Heart right ventricle (tissue), 16 donors: ENCODE results near the gene MACROD2. TPM values are rescaled to one million over a fixed set of nuclear protein-coding genes. Genes with fewer than 3 reads are reported as not detected.

ENCODE experiments used
- ATAC-seq, 8 donors: fragments of 200-7000 bp; cut with Tn5 transposase; one replicate each; pipeline ENCODE4 v1.9.1; 2020; ENCODE audit warnings: mild to moderate bottlenecking in 8 of 8, moderate library complexity in 8 of 8, moderate number of reproducible peaks in 1 of 8
- DNase-seq, 2 donors: peaks; one replicate each; pipeline ENCODE4 v3.0.0-alpha.2; 2020
- H3K27ac ChIP-seq, 10 donors: fragments of 200-600 bp; sonication (generic) in 2 of 10; one replicate each; pipeline versions ENCODE4 v1.5.0 to v1.8.0; 2020 to 2022; ENCODE audit warnings: mild to moderate bottlenecking in 3 of 10
- H3K27me3 ChIP-seq, 7 donors: fragments of 200-600 bp; one replicate each; pipeline ENCODE4 v1.8.0; 2021 to 2022; ENCODE audit warnings: mild to moderate bottlenecking in 2 of 7
- H3K36me3 ChIP-seq, 9 donors: fragments of 200-600 bp; sonication (generic) in 1 of 9; one replicate each; pipeline versions ENCODE4 v1.5.0 to v1.8.0; 2020 to 2022; ENCODE audit warnings: mild to moderate bottlenecking in 2 of 9
- H3K4me1 ChIP-seq, 9 donors: fragments of 200-600 bp; sonication (generic) in 1 of 9; one replicate each; pipeline versions ENCODE4 v1.5.0 to v1.8.0; 2020 to 2022; ENCODE audit warnings: mild to moderate bottlenecking in 4 of 9
- H3K4me3 ChIP-seq, 10 donors: fragments of 200-600 bp; sonication (generic) in 2 of 10; one replicate each; pipeline versions ENCODE4 v1.5.0 to v1.8.0; 2020 to 2022; ENCODE audit warnings: mild to moderate bottlenecking in 7 of 10, moderate library complexity in 2 of 10
- H3K9me3 ChIP-seq, 11 donors: fragments of 200-600 bp in 10 of 11; sonication (generic) in 2 of 11; one replicate each; pipeline versions ENCODE4 v1.5.0 to v1.8.0; 2013 to 2022; ENCODE audit warnings: mild to moderate bottlenecking in 2 of 11, control low read depth in 1 of 11, moderate library complexity in 1 of 11
- WGBS, 2 donors: extraction: QIAGEN DNeasy Blood & Tissue Kit; methylation state at CpG; one replicate each; pipeline ENCODE4 v1.1.7; 2013; ENCODE audit warnings: inconsistent platforms in 1 of 2; 5-methylcytosine and 5-hydroxymethylcytosine counted together
- intact Hi-C, 10 donors: fragments of 100-400 bp; cut with DNase I; formaldehyde crosslinking; loops; one replicate each; pipeline versions ENCODE4 v1.11.1 to v1.14.2; 2022
- polyA plus RNA-seq, 2 donors: library from polyadenylated mRNA; stranded (reverse); fragments of 200-250 nt; gene quantifications; one replicate each; pipeline ENCODE4 v1.2.3, GENCODE V29; 2013
- total RNA-seq, 10 donors: library from RNA; stranded (reverse); fragmentation: NEBNext Ultra II Directional in 3 of 10; extraction: Animal tissue kit (Norgen Biotek cat#: 25700) in 3 of 10; gene quantifications; one replicate each; pipeline versions ENCODE4 v1.2.1 to v1.2.4, GENCODE V29; 2021 to 2023
- TF ChIP-seq, protein P1 (sequence below), 9 donors: fragments of 200-600 bp; sonication (generic) in 2 of 9; IDR thresholded peaks; one replicate each; pipeline versions ENCODE4 v1.5.0 to v1.8.0; 2021 to 2022; ENCODE audit warnings: antibody characterized with exemption in 9 of 9, mild to moderate bottlenecking in 5 of 9, moderate library complexity in 1 of 9
- donor health status: Arrhythmogenic right ventricular cardiomyopathy.
- donor health status: ischemic (EF 13 %, LVEDD 7.1; RV severe dilation, severe dysfunction).
- donor health status: healthy with polysubstance abuse.
- donor health status: DM: no; HTN: yes; CAD: no.
- donor health status: DM: no; HTN: no; CAD: no.
- donor health status: ischemic (EF 25% LVEDD 6.9; RV normal size, moderate dysfunction).
- donor health status: ischemic (EF 25% LVEDD 5.7; RV mildly dilated, moderate dysfunction).
- donor health status: healthy.
- donor health status: DM: yes; HTN: yes; CAD: no.
- donor health status: Ischemic cardiomyopathy.
- donor health status: ischemic (EF 35%, LVEDD 5.7; RV mildly dilated, moderate dysfunction).
- donor health status: nonischemic (EF 11% LVEDD 7.7; RV severe dilation, severe dysfunction).
- donor health status: DM: yes; HTN: yes; CAD: no.
- donor health status: PGD.
- donor health status: ischemic (EF 29% LVEDD 5.4; RV normal size, mild dysfunction).
- donor health status: nonischemic (EF 23%, LVEDD 6.1; RV moderate dilation, normal function).

The MACROD2 gene
- total and polyA plus RNA-seq, 12 donors: 0.28 to 6.4 (median 4.1) TPM

DNA sequence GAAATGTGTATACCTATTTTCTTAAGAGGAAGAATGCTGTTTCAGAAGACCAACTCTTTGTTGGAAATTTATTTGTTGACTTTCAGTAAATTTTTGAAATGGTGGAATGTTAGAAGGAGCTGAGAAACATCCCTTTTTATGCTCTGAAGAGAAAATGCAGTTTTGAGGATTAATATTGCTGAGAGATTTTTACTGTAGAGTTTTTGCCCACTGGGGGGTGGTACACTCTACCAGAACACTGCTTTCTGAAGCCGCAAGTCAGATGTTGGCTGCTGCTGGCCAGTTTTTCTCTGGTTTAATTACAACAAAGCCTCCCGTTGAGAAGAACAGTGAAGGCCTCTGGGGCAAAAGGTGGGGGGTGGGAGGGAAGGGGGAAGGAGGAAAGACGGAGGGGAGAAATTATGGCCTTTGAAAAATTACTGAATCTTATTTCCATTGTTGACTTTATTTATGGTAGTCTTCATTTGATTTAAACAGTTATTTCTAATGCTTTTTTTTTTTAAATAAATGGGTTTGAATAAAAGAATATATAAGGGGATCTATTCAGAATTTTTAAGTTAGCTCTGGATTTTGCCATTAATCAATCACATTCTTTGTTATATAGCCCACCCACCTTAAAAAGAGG lies 339.1 kb downstream of the MACROD2 start:
- no peaks in the 10 kb centered on the region for H3K36me3 ChIP-seq
- DNase-seq (no peak), ATAC-seq (no peak)
- H3K4me3 ChIP-seq: no peak overlapping the region
- intact Hi-C loops: no loop called here
- H3K4me1 ChIP-seq: peaks cover 0 to 6% (median 0%) of the 10 kb centered on the region in 9 donors
- no peaks in the 10 kb centered on the region for H3K9me3 ChIP-seq
- TF ChIP-seq, protein P1, sequence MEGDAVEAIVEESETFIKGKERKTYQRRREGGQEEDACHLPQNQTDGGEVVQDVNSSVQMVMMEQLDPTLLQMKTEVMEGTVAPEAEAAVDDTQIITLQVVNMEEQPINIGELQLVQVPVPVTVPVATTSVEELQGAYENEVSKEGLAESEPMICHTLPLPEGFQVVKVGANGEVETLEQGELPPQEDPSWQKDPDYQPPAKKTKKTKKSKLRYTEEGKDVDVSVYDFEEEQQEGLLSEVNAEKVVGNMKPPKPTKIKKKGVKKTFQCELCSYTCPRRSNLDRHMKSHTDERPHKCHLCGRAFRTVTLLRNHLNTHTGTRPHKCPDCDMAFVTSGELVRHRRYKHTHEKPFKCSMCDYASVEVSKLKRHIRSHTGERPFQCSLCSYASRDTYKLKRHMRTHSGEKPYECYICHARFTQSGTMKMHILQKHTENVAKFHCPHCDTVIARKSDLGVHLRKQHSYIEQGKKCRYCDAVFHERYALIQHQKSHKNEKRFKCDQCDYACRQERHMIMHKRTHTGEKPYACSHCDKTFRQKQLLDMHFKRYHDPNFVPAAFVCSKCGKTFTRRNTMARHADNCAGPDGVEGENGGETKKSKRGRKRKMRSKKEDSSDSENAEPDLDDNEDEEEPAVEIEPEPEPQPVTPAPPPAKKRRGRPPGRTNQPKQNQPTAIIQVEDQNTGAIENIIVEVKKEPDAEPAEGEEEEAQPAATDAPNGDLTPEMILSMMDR (IDR thresholded peaks at IDR 0.05): peak in 3 of 9 donors; percentile 11 to 28 (median 20)
- H3K27ac ChIP-seq: no peak overlapping the region
- H3K27me3 ChIP-seq: no peaks in the 10 kb centered on the region
- 16 to 20% methylated on average over 3 of the region's 3 CpGs for WGBS, 2 donors

DNA sequence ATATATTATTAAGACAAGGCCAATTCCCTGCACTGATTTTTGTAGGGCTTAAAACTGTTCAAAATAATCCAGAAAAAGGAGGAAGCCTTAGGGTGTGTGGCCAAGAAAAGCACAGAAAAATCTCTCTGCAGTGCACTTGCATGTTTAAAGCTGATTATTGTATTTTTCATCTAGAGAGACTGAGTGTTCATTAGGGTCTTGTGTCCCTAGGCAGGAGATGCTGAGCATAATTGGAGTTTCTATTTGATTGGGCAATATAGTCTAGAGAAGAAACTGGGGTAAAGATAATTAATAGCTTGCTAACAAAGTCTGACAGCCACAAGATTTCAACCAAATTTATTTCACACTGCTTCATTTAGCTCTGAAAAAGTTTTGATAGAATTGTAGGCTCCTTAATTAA lies 339.7 kb downstream of the MACROD2 start:
- Histone ChIP-seq H3K4me3 (no peak overlapping the region), H3K4me1 (peaks cover 0 to 6% (median 0%) of the 10 kb centered on the region in 9 donors), H3K9me3 (no peaks in the 10 kb centered on the region), H3K27me3 (no peaks in the 10 kb centered on the region), H3K36me3 (no peaks in the 10 kb centered on the region), H3K27ac (no peak overlapping the region)
- intact Hi-C loops: no loop called here
- DNase-seq (no peak), ATAC-seq (no peak)
- TF ChIP-seq, protein P1 (IDR thresholded peaks at IDR 0.05): no peak

DNA sequence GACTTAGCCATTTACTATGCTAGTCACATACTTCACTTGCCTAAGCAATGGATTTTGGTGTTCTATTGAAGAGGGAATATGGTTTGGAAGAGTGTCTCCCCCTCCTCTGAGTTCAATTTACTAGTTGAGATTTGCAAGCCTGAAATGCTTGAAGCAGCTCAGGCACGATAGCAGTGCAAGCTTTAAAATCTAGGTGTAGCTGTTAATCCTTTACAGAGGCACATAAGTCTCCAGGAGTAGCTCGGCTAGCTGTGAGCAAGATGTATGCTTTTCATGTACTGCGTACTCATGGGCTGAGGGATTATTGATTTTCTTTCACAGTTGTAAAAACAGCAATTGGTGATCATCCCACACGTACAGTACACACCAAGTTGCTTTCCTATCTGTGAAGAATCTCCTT lies 341.4 kb downstream of the MACROD2 start:
- TF ChIP-seq, protein P1 (IDR thresholded peaks at IDR 0.05): no peak
- Histone ChIP-seq H3K4me1 (peaks cover 0 to 6% (median 0%) of the 10 kb centered on the region in 9 donors), H3K9me3 (no peaks in the 10 kb centered on the region), H3K36me3 (no peaks in the 10 kb centered on the region), H3K27ac (no peak overlapping the region), H3K27me3 (no peaks in the 10 kb centered on the region), H3K4me3 (peak overlapping the region in 8 of 10 donors; percentile 21 to 56 (median 46))
- WGBS, 2 donors: 8 to 26% methylated on average over 4 of the region's 4 CpGs
- peak in 2 of 8 donors; percentile 39 to 47 for ATAC-seq
- DNase-seq: no peak
- intact Hi-C loops: no loop called here

DNA sequence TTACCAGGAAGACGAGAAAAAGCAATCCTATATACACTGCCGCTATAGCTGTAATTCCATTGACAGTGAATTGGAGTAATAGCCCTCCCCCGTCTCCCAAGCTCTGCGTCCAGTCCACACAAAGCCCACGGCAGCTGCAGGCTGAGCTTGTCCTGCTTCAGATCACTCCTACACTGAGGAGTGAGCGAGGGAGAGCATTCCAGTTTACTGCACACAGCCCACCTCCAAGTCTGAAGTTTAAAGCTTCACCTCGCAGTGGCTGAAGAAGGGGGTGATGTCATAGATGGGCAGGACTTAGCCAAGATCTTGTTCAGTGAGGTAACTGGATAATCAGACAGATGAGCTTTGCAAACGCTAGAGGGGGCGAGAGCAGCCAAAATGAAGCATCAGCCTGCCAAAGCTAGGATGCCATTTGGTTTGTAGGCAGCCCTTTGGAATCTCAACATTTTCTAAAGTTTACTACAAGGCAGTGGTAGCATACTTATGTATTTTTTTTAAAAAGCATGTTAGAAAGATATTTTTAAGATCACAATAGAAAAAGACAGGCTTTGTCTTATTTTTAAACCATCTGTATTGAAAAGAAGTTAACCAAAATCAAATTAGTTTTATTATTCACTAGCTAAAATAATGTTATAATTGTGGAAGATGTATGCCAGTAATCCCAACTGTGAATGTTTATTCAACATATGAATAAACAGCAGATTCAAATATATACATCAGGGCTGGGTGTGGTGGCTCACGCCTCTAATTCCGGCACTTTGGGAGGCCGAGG lies 342.3 kb downstream of the MACROD2 start, which contains the start of gene FLRT3:
Gene FLRT3, minus strand, starts transcription at position 213 of the 772 bp plus-strand sequence. CDS start 10,106 bp downstream, outside the sequence.
- Histone ChIP-seq H3K27ac (no peak within 1 kb of the TSS), H3K27me3 (no peaks in the 10 kb centered on the region), H3K4me3 (peak within 1 kb of the TSS in 9 of 10 donors; percentile 20 to 56 (median 45)), H3K9me3 (no peaks in the 10 kb centered on the region), H3K4me1 (peaks cover 0 to 6% (median 0%) of the 10 kb centered on the region in 9 donors), H3K36me3 (no peaks in the 10 kb centered on the region)
- ATAC-seq (peak; percentile 76 to 98 (median 89)), DNase-seq (peak; percentile 26 to 54)
- TF ChIP-seq, protein P1 (IDR thresholded peaks at IDR 0.05): peak in 7 of 9 donors; percentile 52 to 68 (median 57)
- intact Hi-C loops: no loop called here
- WGBS, 2 donors: 24 to 25% methylated on average over 12 of the region's 12 CpGs
